AG10803 (cell line): ENCODE measurements around the gene CBX6.
A peak's percentile ranks its signal among the peaks of the same experiment; 100 is the strongest.

Experiments
- DNase-seq: peaks from one replicate; pipeline ENCODE4 v3.0.0; 2010; ENCODE audit warnings: low read depth
- H3K4me3 ChIP-seq: 2 replicates; pipeline ENCODE4 v1.5.1; 2011; ENCODE audit warnings: mild to moderate bottlenecking, low read length, control low read depth
- TF ChIP-seq, protein P1 (sequence below): conservative IDR thresholded peaks from 2 replicates; pipeline ENCODE4 v1.5.1; 2011; ENCODE audit warnings: mild to moderate bottlenecking, low read length, control low read depth, inconsistent platforms

The CBX6 gene

DNA sequence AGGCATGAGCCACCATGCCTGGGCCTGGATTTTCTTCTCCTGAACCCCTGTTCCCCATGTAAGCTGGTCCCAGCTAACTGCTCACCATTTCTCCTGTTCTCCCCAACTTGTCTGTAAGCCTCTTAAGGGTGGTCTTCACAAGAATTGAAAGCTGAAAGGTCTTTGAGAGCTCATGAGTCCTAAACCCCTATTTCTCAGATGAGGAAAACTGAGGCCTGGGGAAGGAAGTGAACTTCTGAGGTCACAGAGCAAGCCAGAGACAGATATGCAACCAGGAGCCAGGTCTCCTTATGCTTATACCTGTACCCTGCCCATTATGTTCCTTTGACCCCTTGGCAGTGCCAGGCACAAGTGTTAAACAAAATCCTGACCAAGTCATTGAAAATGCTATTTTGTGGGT is 44.5 kb downstream of the CBX6 start:
- no peak for DNase-seq
- TF ChIP-seq, protein P1, sequence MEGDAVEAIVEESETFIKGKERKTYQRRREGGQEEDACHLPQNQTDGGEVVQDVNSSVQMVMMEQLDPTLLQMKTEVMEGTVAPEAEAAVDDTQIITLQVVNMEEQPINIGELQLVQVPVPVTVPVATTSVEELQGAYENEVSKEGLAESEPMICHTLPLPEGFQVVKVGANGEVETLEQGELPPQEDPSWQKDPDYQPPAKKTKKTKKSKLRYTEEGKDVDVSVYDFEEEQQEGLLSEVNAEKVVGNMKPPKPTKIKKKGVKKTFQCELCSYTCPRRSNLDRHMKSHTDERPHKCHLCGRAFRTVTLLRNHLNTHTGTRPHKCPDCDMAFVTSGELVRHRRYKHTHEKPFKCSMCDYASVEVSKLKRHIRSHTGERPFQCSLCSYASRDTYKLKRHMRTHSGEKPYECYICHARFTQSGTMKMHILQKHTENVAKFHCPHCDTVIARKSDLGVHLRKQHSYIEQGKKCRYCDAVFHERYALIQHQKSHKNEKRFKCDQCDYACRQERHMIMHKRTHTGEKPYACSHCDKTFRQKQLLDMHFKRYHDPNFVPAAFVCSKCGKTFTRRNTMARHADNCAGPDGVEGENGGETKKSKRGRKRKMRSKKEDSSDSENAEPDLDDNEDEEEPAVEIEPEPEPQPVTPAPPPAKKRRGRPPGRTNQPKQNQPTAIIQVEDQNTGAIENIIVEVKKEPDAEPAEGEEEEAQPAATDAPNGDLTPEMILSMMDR, result no peak
- no peak overlapping the region for H3K4me3 ChIP-seq

DNA sequence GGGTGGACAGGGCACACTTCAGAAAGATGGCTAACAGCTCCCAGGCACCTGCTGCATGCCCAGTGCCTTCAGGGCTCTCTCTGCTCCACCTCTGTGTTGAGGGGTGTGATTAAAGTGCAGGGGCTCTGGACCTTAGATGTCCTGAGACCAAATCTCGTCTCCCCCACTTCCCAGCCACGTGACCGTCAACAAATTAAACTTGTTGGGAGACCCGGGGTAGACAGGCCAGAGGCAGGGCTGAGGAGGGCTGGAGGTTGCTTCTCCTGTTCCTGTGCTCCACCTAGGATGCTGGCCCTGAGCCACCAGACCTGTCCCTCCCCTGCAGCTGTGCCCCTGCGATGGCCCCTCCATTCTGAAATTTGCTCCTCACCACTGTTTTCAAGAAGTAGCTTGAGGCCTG is 45.2 kb downstream of the CBX6 start:
- TF ChIP-seq, protein P1, result no peak
- DNase-seq, result no peak
- no peak overlapping the region for H3K4me3 ChIP-seq

DNA sequence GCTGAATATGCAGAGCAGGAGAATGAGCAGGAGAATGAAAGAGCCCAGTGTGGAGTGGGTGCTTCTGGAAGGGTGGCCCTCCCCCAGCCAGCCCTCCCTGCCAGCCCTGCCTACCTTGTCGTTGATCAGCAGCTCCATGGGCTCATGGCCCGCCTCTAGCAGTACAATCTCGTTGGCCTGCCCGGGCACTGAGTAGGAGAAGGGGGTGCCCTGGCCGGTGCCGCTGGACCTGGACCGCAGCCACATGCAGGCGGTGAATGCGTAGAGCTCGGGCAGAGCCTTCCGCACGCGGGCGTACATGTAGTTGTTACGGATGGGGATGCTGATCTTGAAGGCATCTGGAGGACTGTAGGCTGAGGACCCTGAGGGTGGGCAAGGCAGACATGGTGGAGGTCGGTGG is 45.6 kb downstream of the CBX6 start:
- TF ChIP-seq, protein P1, result no peak
- DNase-seq, result no peak
- no peak overlapping the region for H3K4me3 ChIP-seq

DNA sequence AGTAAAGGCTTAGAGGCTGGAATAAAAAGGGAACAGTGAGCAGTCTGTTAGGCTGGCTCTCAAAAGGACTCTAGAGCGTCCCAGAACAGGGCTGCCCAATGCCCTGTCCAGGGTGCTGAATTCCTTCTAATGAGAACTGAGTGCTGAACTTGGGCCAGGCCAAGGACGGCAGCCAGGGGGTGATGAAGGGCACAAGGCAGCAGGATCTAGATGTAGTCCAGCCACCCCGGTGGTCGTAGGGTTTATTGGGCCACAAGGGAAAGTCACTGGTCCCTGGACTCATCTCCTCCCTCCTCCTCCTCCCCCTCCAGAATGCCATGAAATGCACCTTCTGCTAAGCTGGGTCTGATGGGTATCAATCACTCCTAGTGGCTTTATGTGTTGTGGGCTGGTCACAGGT is 47.4 kb downstream of the CBX6 start:
- TF ChIP-seq, protein P1, result peak; percentile 51
- peak; percentile 62 for DNase-seq
- H3K4me3 ChIP-seq, result no peak overlapping the region

DNA sequence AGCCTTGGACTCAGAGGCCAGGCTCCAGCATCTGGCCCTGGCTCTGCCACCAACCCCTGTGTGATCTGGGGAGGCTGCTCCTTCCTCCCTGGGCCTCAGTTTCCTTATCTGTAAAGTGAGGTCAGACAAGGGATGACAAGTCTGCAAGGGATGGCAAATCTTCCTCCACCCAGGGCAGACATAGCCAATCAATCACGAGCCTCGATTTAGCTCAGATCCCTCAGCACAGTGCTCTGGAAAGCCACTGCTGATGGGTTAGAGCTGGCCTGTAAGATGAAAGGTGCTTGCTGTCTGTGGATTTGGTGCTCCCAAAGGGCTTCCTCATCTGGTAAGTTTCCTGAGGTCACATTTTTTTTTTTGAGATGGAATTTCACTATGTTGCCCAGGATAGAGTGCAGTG is 48.4 kb downstream of the CBX6 start:
- TF ChIP-seq, protein P1, result no peak
- no peak overlapping the region for H3K4me3 ChIP-seq
- no peak for DNase-seq

DNA sequence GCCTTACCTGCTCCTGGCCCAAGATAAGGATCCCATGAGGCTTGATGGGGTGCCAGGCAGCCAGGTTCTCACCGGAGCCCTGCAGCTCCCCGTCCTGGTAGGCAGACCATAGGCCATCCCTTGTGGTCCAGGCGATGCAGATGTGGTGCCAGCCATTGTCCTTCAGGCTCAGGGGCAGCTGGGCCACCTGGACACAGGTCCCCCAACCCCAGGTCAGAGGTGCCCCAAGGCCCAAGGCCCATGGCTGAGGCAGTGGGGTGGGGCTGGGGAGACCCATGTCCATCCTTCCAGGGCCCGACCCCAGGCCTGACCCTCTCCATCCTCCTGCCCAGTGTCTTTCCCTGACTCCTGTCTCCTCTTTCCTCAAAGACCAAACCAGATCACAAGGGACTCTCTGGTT is 48.9 kb downstream of the CBX6 start:
- H3K4me3 ChIP-seq, result no peak overlapping the region
- DNase-seq, result no peak
- TF ChIP-seq, protein P1, result no peak

DNA sequence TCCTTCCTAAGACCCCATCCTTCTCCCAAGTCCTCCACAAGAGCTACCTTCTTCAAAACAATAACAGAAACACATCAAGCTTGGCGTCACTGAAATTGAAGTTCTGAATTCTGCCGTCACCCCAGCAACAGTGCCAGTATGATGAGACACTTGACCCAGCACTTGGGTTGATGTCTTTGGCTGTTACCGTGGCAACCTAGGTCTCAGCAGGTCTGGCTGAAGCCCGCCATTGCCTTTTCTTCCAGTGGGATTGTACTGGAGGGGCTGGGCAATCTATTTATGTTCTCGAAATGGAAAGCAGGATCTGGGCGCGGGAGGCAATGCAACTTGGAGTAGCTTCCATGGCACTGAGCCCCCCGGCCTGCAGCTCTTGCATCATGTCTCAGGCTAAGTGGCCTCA is 52.0 kb downstream of the CBX6 start:
- H3K4me3 ChIP-seq, result no peak overlapping the region
- DNase-seq, result no peak
- TF ChIP-seq, protein P1, result no peak
